Brain microvascular endothelial cell (primary cell): ENCODE data around the gene C12orf42.

Source experiments
- DNase-seq: peaks from one replicate; pipeline ENCODE4 v3.0.0-alpha.2; 2020
- H3K27ac ChIP-seq: fragments of 250-450 bp; sonication (Bioruptor Pico); 2 replicates; pipeline ENCODE4 v1.5.1; 2020; ENCODE audit warnings: mild to moderate bottlenecking, moderate library complexity
- H3K27me3 ChIP-seq: fragments of 250-450 bp; sonication (Bioruptor Pico); replicated peaks from 2 replicates; pipeline ENCODE4 v1.5.1; 2020; ENCODE audit warnings: mild to moderate bottlenecking
- H3K36me3 ChIP-seq: fragments of 250-450 bp; sonication (Bioruptor Pico); replicated peaks from 2 replicates; pipeline ENCODE4 v1.5.1; 2020; ENCODE audit warnings: mild to moderate bottlenecking
- H3K4me3 ChIP-seq: 2 replicates; pipeline ENCODE4 v1.5.1; 2011; ENCODE audit warnings: low read depth, mild to moderate bottlenecking, control low read depth, low read length, moderate library complexity
- CTCF ChIP-seq: IDR thresholded peaks from 2 replicates; pipeline ENCODE4 v1.5.1; 2011; ENCODE audit warnings: low read depth, mild to moderate bottlenecking, moderate library complexity, low read length, control low read depth, inconsistent platforms; ENCODE audit errors: missing control alignments
- in situ Hi-C: cut with HindIII; loops from 2 replicates; pipeline ENCODE4 v1.10.0; 2017; ENCODE audit warnings: low sequenced_read_pairs, low pct_ligation_motif_present

The C12orf42 gene

GRCh38 chr12:103391103-103391502 lies 104.7 kb downstream of the C12orf42 start:
- H3K4me3 ChIP-seq: no peak overlapping the region
- H3K27ac ChIP-seq: no peak overlapping the region
- TF ChIP-seq CTCF: no peak
- no peaks in the 10 kb centered on the region for H3K36me3 ChIP-seq
- in situ Hi-C loops: no loop called here
- no peaks in the 10 kb centered on the region for H3K27me3 ChIP-seq
- no peak for DNase-seq

DNA sequence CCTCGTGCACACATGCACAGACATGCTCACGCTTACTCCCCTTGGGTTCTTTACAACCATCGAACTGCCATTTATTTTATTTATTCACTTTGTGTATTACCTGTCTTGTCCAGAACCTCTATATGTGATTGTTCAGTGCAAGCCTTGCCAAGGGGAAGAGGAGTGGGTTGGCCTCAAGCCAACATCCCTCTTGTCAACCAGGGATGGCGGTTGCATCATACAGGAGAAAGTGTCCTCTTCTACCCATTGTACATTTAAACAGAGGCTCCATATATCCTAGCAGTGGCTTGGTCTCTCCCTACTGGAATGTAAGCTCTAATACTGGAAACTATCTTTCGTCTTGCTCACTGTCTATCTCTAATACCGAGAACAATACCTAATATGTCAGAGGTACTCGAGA lies 108.4 kb downstream of the C12orf42 start:
- Histone ChIP-seq H3K4me3 (no peak overlapping the region), H3K27me3 (no peaks in the 10 kb centered on the region), H3K36me3 (no peaks in the 10 kb centered on the region), H3K27ac (no peak overlapping the region)
- TF ChIP-seq CTCF: no peak
- no peak for DNase-seq
- in situ Hi-C loops: no loop called here

DNA sequence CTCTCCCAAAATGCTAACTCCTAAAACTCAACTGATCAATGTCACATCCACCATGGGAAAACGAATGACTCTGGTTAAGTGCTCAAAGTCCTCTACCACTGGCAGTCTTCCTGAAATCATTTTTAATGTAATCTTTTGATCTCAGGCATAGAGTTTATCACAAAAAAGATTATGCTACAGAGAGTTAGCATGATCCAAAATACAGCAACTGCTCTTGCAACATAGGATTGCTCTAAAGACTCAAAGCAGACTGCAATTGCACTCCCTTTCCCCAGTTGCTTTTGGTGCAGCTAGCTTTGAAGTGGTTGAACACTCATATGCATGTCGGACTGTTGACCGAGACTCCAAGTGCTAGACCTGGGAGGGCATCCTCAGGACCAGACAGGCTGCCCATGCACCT lies 109.3 kb downstream of the C12orf42 start:
- Histone ChIP-seq H3K36me3 (no peaks in the 10 kb centered on the region), H3K27ac (no peak overlapping the region), H3K4me3 (no peak overlapping the region), H3K27me3 (no peaks in the 10 kb centered on the region)
- DNase-seq: no peak
- no peak for TF ChIP-seq CTCF
- in situ Hi-C loops: no loop called here

- Histone ChIP-seq H3K4me3 (no peak overlapping the region), H3K36me3 (no peaks in the 10 kb centered on the region), H3K27ac (no peak overlapping the region), H3K27me3 (no peaks in the 10 kb centered on the region)
- in situ Hi-C loops: no loop called here
- DNase-seq: no peak
- no peak for TF ChIP-seq CTCF
Measured at GRCh38 chr12:103382736-103383346, 112.9 kb downstream of the C12orf42 start.

DNA sequence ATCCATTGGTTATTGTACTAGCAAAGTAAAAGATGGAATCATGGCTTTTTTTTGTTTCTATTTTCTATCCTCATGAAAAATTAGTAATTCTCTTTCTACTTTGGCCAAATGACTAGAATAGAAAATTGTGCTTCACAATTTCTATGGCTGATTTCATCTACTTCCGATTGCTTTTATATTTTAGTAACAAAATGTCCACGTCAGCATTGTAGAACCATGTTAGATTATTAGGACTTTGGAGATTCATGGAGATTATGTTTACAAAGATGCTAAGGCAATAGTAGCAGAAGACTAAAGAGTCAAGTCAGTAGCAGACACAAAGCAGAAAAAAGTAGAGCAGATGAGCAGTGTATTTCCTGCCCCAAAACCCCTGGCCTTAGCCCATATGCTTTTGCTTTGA lies 113.6 kb downstream of the C12orf42 start:
- H3K27me3 ChIP-seq: no peaks in the 10 kb centered on the region
- DNase-seq: no peak
- no peak for TF ChIP-seq CTCF
- in situ Hi-C loops: no loop called here
- no peak overlapping the region for H3K4me3 ChIP-seq
- H3K27ac ChIP-seq: no peak overlapping the region
- no peaks in the 10 kb centered on the region for H3K36me3 ChIP-seq

DNA sequence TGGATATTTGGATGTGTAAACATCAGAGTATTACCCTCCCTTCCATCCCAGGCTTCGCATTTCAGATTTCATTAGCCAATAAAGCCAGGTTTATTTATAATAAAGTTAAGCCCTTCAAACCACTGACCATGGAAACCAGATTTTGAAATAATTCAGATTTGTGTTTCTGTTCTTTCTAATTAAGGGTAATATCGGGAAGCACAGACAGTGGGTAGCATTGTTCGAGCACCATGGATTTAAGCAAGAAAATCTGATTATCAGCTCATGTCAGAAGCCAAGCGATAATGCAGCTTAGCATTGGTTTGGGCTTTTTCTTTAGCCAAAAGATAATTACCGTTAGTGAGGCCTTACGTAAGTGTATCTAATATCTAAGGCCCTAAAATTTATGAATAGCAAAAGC lies 116.1 kb downstream of the C12orf42 start:
- no peaks in the 10 kb centered on the region for H3K27me3 ChIP-seq
- H3K4me3 ChIP-seq: no peak overlapping the region
- DNase-seq: no peak
- TF ChIP-seq CTCF: no peak
- in situ Hi-C loops: no loop called here
- no peaks in the 10 kb centered on the region for H3K36me3 ChIP-seq
- H3K27ac ChIP-seq: no peak overlapping the region
